Fibroblast of mammary gland (primary cell): ENCODE measurements around the gene AP1S1.

Experiments used
- DNase-seq: peaks from one replicate; pipeline ENCODE4 v3.0.0-alpha.2; 2010; ENCODE audit warnings: low read depth
- H3K4me3 ChIP-seq: 2 replicates; pipeline ENCODE4 v1.5.1; 2011; ENCODE audit warnings: low read depth, mild to moderate bottlenecking, low read length, moderate library complexity; ENCODE audit not compliant: control insufficient read depth
- TF ChIP-seq, protein P1 (sequence below): conservative IDR thresholded peaks from 2 replicates; pipeline ENCODE4 v1.5.1; 2011; ENCODE audit warnings: low read depth, low read length, inconsistent platforms; ENCODE audit not compliant: control insufficient read depth, insufficient read depth

The AP1S1 gene

DNA sequence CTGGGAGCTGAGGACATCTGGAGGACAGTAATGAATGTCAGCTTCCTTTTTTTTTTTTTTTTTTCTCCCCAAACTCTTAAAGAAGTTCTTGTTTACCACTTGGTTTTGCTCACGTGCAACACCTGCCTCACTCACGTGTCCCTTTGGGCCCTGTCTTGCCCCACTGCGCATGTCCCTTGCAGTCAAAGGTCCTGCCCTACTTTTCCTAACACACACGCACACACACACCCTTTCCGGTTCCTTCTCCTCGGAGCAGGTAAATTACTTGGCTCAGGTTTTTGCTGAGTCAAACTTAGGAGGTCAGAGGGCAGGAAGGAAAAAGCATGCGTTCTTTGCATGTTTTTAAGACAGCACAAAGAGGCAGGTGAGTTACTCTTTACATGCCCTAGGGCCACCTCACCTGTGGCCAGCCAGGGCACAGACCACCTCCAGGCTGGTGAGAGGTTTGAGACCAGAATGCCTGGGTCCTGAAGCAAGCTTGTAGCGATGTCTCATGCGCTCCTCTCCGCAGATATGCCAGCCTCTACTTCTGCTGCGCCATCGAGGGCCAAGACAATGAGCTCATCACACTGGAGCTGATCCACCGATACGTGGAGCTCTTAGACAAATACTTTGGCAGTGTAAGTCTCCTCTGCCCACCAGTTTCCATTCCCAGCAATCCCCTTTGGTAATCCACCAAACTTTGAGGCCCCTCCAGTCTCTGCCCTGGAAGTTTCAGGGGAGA, 2.8 kb downstream of the AP1S1 start:
- no peak overlapping the region for H3K4me3 ChIP-seq
- TF ChIP-seq, protein P1, sequence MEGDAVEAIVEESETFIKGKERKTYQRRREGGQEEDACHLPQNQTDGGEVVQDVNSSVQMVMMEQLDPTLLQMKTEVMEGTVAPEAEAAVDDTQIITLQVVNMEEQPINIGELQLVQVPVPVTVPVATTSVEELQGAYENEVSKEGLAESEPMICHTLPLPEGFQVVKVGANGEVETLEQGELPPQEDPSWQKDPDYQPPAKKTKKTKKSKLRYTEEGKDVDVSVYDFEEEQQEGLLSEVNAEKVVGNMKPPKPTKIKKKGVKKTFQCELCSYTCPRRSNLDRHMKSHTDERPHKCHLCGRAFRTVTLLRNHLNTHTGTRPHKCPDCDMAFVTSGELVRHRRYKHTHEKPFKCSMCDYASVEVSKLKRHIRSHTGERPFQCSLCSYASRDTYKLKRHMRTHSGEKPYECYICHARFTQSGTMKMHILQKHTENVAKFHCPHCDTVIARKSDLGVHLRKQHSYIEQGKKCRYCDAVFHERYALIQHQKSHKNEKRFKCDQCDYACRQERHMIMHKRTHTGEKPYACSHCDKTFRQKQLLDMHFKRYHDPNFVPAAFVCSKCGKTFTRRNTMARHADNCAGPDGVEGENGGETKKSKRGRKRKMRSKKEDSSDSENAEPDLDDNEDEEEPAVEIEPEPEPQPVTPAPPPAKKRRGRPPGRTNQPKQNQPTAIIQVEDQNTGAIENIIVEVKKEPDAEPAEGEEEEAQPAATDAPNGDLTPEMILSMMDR: no peak
- DNase-seq: no peak

DNA sequence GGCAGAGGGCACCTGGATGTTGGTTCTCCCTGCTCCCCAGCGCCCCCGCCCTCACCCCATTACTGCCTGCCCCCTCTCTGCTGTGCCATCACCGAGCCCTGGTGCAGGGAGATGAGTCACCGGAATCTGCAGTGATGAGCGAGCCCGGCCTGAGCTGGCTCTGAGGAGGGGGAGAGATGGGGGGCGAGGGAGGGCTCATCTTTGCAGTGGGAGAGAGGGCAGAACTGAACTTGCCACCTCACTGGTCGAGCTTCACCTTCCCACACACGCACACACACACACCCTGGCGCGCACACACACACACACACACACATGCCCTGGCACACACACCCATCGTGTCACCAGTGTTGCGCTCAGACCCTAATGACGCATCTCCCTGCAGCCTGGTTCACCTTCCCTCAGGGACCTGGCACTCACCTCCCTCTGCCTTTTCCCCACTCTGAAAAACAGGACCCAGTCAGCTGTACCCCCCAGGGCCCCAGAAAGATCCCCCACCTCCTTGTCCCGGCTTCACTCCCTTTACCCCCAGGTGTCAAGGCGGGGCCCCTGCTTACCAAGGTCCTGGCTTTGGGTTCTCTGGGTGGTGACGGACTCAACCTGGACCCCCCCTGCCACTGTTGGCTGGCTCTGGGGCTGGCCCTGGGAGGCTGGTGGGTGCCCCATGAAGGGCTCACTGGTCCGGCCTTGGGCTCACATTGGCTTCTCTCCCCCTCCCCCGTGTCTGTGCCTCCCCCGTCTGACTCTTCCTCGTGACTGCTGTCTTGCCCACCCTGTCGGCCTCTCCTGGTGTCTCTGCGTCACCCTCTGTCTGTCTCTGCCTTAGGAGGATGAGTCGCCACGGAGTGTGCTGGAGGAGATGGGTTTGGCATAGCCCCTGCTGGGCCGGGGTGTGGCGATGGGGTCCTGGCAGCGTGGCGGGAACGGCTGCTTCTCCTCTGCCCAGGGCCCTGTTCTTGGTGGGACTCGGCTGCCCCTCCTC, 5.7 kb downstream of the AP1S1 start:
- no peak overlapping the region for H3K4me3 ChIP-seq
- TF ChIP-seq, protein P1: no peak
- DNase-seq: peak; percentile 43

DNA sequence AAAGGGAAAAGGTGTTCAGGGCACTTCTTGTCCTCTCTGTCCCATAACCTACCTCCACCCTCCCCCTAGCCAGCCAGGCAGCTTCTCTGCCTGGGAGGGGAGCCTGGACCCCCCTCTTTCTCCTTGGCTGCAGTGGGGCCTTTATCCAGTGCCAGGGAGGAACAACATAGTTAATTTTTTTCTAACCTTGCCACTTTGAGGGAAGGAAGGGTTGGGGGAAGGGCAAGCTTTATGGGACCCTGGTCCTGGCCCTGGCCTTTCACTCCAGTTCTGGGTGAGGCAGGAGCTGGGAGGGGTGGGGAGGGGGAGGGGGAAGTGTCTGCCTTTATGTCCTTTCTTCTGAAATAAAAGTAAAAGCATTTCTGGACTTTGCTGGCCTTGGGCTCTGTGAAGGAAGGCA, 6.6 kb downstream of the AP1S1 start:
- DNase-seq: no peak

DNA sequence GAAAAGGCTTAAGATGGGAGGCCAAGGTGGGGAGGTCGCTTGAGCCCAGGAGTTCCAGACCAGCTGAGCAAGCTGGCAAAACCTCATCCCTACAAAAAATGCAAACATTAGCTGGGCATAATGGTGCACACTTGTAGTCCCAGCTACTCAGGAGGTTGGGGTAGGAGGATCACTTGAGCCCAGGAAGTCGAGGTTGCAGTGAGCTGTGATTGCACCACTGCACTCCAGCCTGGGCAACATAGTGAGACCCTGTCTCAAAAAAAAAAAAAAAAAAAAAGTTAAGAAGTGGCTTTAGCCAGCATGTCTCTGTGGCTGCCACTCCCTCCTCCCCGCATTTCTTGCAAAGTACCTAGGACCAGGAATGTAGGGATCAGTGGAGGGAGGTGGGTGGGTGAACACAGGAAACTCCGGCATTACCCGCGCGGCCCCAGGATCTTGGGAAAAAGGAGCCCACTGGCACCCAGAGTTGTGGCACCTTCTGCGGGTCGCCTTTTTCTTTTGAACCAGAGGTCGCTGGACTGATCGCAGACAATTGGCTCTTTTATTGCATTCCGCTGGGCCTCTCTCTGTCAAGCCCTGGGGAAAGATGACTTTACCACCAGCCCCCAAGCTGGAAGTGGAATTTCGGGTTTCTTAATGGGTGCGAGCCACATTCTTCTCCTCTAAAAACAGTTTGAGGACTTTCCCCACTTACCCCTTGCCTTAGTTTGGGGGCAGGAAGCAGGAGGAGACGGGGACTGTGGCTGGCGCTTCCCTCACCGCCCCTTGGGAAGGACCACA, 7.6 kb downstream of the AP1S1 start:
- H3K4me3 ChIP-seq: no peak overlapping the region
- DNase-seq: no peak
- TF ChIP-seq, protein P1: no peak

More for the DNA sequence above, 6.6 kb downstream of the AP1S1 start:
- no peak overlapping the region for H3K4me3 ChIP-seq
- TF ChIP-seq, protein P1: no peak

DNA sequence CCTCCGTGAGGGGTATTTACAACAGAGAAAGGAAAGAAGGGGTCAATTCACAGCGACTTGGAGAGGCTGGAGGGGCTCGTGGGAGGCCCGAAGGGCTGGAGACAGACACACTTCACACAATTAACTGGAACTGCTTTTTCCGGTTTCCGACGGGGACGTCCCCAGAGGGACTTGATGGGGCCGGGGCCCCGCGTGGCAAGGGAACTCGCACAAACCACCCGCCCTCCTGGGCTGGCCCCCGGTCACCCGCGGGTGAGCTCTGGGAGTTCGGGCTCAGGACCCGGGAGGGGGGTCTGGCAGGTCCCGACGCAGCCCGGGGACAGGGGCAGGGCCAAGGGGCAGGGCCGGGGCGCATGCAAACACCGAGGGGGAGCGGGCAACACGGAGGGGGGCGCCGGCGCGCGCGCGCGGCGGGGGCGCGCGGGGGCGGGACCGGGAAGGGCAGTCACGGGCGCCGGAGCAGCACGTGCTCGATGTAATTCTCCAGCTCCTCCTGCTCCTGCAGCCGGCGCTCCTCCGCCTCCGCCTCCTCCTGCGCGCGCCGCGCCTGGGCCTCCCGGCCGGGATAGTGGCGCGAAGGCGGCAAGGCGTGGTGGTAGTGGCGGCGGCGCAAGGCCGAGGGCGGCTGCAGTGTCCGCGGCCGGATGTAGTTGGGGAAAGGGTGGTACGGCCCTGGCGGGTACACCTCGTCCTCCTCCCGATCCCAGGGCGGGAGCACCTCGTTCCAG, 8.4 kb downstream of the AP1S1 start:
- TF ChIP-seq, protein P1: no peak
- H3K4me3 ChIP-seq: no peak overlapping the region
- peak; percentile 57 for DNase-seq

DNA sequence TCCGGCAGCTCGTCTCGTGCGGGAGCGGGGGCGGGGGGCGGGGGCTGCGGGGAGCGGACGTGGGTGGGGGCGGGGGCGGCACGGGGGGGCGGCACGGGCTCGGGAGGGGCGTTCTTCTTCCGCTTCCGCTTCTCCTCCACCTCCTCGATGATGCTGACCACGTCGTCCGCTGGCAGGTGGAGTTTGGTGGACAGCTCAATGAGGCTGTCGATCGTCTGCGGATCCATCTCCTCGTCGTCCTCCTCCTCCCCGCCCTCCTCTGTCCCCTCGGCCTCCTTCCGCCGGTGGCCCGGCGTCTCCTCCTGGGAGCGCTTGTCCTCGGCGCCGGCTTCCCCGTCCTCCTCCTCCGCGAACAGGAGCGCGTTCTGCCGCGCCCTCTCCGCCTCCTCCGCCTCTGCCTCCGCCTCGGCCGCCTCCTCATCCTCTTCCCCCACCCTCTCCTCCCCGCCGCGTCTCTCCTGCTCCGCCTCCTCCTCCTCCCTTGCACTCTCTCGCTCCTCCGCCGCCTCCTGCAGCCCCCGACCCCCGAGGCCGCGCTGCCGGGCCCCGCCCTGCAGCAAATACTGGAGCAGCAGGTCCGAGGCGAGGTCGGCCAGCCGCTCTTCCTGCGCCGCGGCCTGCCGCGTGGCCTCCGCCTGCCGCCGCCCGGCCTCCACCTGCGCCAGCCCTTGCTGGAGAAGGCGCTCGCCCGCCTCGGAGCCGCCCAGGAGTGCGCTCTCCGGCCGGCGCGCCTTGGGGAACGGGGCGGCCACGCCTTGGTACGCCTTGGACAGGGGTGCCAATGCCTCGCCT, 9.2 kb downstream of the AP1S1 start:
- TF ChIP-seq, protein P1: no peak
- no peak for DNase-seq
- H3K4me3 ChIP-seq: peak overlapping the region; percentile 25
